GM23338 (cell line): ENCODE results near the gene IRF2. TPM values are rescaled to one million over a fixed set of nuclear protein-coding genes. Genes with fewer than 3 reads are reported as not detected.

ENCODE experiments used
- ATAC-seq: fragments of 200-7000 bp; cut with Tn5 transposase; 3 replicates; pipeline ENCODE4 v1.9.1; 2020
- DNase-seq: peaks from one replicate; pipeline ENCODE4 v3.0.0-alpha.2; 2015; ENCODE audit warnings: low spot score
- H2AFZ ChIP-seq: fragments of 200-600 bp; sonication (generic); 2 replicates; pipeline ENCODE4 v1.8.0; 2016; ENCODE audit warnings: antibody characterized with exemption, mild to moderate bottlenecking, moderate library complexity
- H3F3A ChIP-seq: fragments of 200-600 bp; sonication (generic); replicated peaks from 2 replicates; pipeline ENCODE4 v1.8.0; 2017; ENCODE audit warnings: antibody characterized with exemption, mixed run types, low read depth
- H3K27ac ChIP-seq: fragments of 200-600 bp; sonication (generic); 2 replicates; pipeline ENCODE4 v1.6.1; 2016; ENCODE audit warnings: low read depth
- H3K27me3 ChIP-seq: fragments of 200-600 bp; sonication (generic); 2 replicates; pipeline ENCODE4 v1.8.0; 2016; ENCODE audit warnings: mild to moderate bottlenecking, mixed run types, moderate library complexity; ENCODE audit not compliant: insufficient read depth
- H3K36me3 ChIP-seq: fragments of 200-600 bp; sonication (generic); 2 replicates; pipeline ENCODE4 v1.8.0; 2016; ENCODE audit warnings: mild to moderate bottlenecking; ENCODE audit not compliant: insufficient read depth
- H3K4me1 ChIP-seq: fragments of 200-600 bp; sonication (generic); 2 replicates; pipeline ENCODE4 v1.8.0; 2016; ENCODE audit warnings: mild to moderate bottlenecking, moderate library complexity; ENCODE audit not compliant: insufficient read depth
- H3K4me2 ChIP-seq: fragments of 200-600 bp; sonication (generic); 2 replicates; pipeline ENCODE4 v1.7.1; 2017; ENCODE audit warnings: mixed run types
- H3K4me3 ChIP-seq: fragments of 200-600 bp; sonication (generic); 2 replicates; pipeline ENCODE4 v1.6.1; 2016; ENCODE audit warnings: mixed run types
- H3K79me2 ChIP-seq: fragments of 200-600 bp; sonication (generic); replicated peaks from 2 replicates; pipeline ENCODE4 v1.8.0; 2017; ENCODE audit warnings: mild to moderate bottlenecking; ENCODE audit not compliant: insufficient read depth
- H3K9me2 ChIP-seq: fragments of 200-600 bp; sonication (generic); 2 replicates; pipeline ENCODE4 v1.8.0; 2017; ENCODE audit not compliant: insufficient read depth
- H4K20me1 ChIP-seq: fragments of 200-600 bp; sonication (generic); replicated peaks from 2 replicates; pipeline ENCODE4 v1.8.0; 2017; ENCODE audit warnings: mild to moderate bottlenecking; ENCODE audit not compliant: insufficient read depth
- H3K27ac Mint-ChIP-seq: 2 replicates; pipeline ENCODE4 v1.8.0; 2020; ENCODE audit warnings: inconsistent platforms, mild to moderate bottlenecking, moderate library complexity, mixed read lengths
- H3K27me3 Mint-ChIP-seq: 3 replicates; pipeline ENCODE4 v1.8.0; 2022; ENCODE audit warnings: low read depth, mild to moderate bottlenecking, moderate library complexity, mixed read lengths, inconsistent platforms; ENCODE audit not compliant: insufficient read depth, poor library complexity
- H3K36me3 Mint-ChIP-seq: 3 replicates; pipeline ENCODE4 v1.8.0; 2021; ENCODE audit warnings: low read depth, mild to moderate bottlenecking, inconsistent platforms, moderate library complexity, mixed read lengths
- H3K4me1 Mint-ChIP-seq: 3 replicates; pipeline ENCODE4 v1.8.0; 2020; ENCODE audit warnings: mild to moderate bottlenecking, inconsistent platforms, mixed read lengths
- H3K4me3 Mint-ChIP-seq: 3 replicates; pipeline ENCODE4 v1.8.0; 2021; ENCODE audit warnings: moderate library complexity, mild to moderate bottlenecking, inconsistent platforms, mixed read lengths
- H3K9me3 Mint-ChIP-seq: 3 replicates; pipeline ENCODE4 v1.8.0; 2020; ENCODE audit warnings: moderate library complexity, mild to moderate bottlenecking, inconsistent platforms, mixed read lengths
- CREB1 ChIP-seq: fragments of 250-450 bp; sonication (Bioruptor Pico); IDR thresholded peaks from 2 replicates; pipeline ENCODE4 v1.5.0; 2020; ENCODE audit warnings: low read depth, mild to moderate bottlenecking, moderate library complexity
- CTCF ChIP-seq, 2 experiments: fragments of 200-600 bp in 1 of 2; sonication (generic) in 1 of 2; conservative IDR thresholded peaks; 2 replicates each; pipeline versions ENCODE4 v1.5.1 to v1.6.1; 2016 to 2017; ENCODE audit warnings: antibody characterized with exemption in 2 of 2, low read depth in 2 of 2, mild to moderate bottlenecking in 2 of 2, moderate library complexity in 1 of 2
- EZH2 ChIP-seq: fragments of 200-600 bp; sonication (generic); IDR thresholded peaks from one replicate; pipeline ENCODE4 v1.8.0; 2017; ENCODE audit warnings: antibody characterized with exemption, mild to moderate bottlenecking, low read depth; ENCODE audit not compliant: unreplicated experiment
- EZH2phosphoT487 ChIP-seq: fragments of 200-600 bp; sonication (generic); IDR thresholded peaks from one replicate; pipeline ENCODE4 v1.8.1; 2018; ENCODE audit warnings: antibody characterized with exemption; ENCODE audit not compliant: unreplicated experiment
- JUNB ChIP-seq: IDR thresholded peaks from one replicate; pipeline ENCODE4 v1.6.1; 2016; ENCODE audit warnings: antibody characterized with exemption; ENCODE audit not compliant: unreplicated experiment
- NANOG ChIP-seq: IDR thresholded peaks from 2 replicates; pipeline ENCODE4 v1.6.1; 2016; ENCODE audit warnings: antibody characterized with exemption, borderline replicate concordance
- POLR2AphosphoS5 ChIP-seq: IDR thresholded peaks from 2 replicates; pipeline ENCODE4 v1.6.1; 2016; ENCODE audit warnings: antibody characterized with exemption, low read depth
- ZNF114 ChIP-seq: fragments of 250-450 bp; sonication (Bioruptor Pico); IDR thresholded peaks from 2 replicates; pipeline ENCODE4 v1.5.0; 2020; ENCODE audit warnings: mild to moderate bottlenecking, moderate library complexity
- ZNF331 ChIP-seq: fragments of 250-450 bp; sonication (Bioruptor Pico); IDR thresholded peaks from 2 replicates; pipeline ENCODE4 v1.5.0; 2020; ENCODE audit warnings: low read depth, mild to moderate bottlenecking, moderate library complexity
- polyA plus RNA-seq: library from polyadenylated mRNA; unstranded; fragments of >200 nt; fragmentation: Nextera tagmentation; extraction: Ambion mirVana; gene quantifications from 2 replicates; pipeline ENCODE4 v1.2.1, GENCODE V29; 2016
- total RNA-seq: library from RNA; depleted of rRNA; stranded (reverse); fragments of >200 nt; shearing (Covaris generic); gene quantifications from 2 replicates; pipeline ENCODE4 v1.2.3, GENCODE V29; 2014
- TF ChIP-seq, protein P1 (sequence below): IDR thresholded peaks from one replicate; pipeline ENCODE4 v1.6.1; 2018; ENCODE audit warnings: antibody characterized with exemption; ENCODE audit not compliant: unreplicated experiment
- TF ChIP-seq, protein P2 (sequence below): IDR thresholded peaks from 2 replicates; pipeline ENCODE4 v1.6.1; 2016; ENCODE audit warnings: antibody characterized with exemption

The IRF2 gene
- total and polyA plus RNA-seq, 2 experiments from 2014 or later = 14.7 to 15.0 TPM

DNA sequence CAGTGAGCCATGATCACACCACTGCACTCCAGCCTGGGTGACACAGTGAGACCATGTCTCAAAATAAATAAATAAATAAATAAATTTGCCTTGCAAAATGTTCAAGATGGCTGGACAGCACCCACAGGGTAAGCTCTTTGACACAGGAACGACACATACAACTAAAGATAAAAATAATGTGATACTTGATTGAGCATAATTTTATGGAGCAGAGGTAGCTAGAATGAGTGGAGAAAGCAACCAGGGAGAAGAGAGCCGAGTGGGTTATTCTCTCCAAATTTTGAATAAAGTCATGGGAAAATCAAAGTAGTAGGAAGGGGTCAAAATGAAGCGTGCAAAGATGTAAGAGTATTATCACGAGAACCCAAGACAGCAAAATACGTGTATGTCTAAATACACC is 121.5 kb downstream of the IRF2 start:
- ATAC-seq (no peak), DNase-seq (no peak)
- H3F3A ChIP-seq = no peaks in the 10 kb centered on the region
- no peaks in the 10 kb centered on the region for H3K27me3 ChIP-seq
- no peaks in the 10 kb centered on the region for H3K9me2 ChIP-seq
- H3K27ac ChIP-seq = no peak overlapping the region
- TF ChIP-seq POLR2AphosphoS5 (no peak), JUNB (no peak)
- TF ChIP-seq, protein P1, sequence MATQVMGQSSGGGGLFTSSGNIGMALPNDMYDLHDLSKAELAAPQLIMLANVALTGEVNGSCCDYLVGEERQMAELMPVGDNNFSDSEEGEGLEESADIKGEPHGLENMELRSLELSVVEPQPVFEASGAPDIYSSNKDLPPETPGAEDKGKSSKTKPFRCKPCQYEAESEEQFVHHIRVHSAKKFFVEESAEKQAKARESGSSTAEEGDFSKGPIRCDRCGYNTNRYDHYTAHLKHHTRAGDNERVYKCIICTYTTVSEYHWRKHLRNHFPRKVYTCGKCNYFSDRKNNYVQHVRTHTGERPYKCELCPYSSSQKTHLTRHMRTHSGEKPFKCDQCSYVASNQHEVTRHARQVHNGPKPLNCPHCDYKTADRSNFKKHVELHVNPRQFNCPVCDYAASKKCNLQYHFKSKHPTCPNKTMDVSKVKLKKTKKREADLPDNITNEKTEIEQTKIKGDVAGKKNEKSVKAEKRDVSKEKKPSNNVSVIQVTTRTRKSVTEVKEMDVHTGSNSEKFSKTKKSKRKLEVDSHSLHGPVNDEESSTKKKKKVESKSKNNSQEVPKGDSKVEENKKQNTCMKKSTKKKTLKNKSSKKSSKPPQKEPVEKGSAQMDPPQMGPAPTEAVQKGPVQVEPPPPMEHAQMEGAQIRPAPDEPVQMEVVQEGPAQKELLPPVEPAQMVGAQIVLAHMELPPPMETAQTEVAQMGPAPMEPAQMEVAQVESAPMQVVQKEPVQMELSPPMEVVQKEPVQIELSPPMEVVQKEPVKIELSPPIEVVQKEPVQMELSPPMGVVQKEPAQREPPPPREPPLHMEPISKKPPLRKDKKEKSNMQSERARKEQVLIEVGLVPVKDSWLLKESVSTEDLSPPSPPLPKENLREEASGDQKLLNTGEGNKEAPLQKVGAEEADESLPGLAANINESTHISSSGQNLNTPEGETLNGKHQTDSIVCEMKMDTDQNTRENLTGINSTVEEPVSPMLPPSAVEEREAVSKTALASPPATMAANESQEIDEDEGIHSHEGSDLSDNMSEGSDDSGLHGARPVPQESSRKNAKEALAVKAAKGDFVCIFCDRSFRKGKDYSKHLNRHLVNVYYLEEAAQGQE = no peak
- TF ChIP-seq, protein P2, sequence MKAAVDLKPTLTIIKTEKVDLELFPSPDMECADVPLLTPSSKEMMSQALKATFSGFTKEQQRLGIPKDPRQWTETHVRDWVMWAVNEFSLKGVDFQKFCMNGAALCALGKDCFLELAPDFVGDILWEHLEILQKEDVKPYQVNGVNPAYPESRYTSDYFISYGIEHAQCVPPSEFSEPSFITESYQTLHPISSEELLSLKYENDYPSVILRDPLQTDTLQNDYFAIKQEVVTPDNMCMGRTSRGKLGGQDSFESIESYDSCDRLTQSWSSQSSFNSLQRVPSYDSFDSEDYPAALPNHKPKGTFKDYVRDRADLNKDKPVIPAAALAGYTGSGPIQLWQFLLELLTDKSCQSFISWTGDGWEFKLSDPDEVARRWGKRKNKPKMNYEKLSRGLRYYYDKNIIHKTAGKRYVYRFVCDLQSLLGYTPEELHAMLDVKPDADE = no peak
- H3K4me3 ChIP-seq = no peak overlapping the region
- H3K27ac Mint-ChIP-seq = no peak overlapping the region
- H4K20me1 ChIP-seq = no peaks in the 10 kb centered on the region
- H3K9me3 Mint-ChIP-seq = no peaks in the 10 kb centered on the region
- H3K4me3 Mint-ChIP-seq = no peak overlapping the region
- H3K4me2 ChIP-seq = no peak overlapping the region
- peaks cover 13% of the 10 kb centered on the region for H3K4me1 ChIP-seq
- peaks cover 10% of the 10 kb centered on the region for H3K27me3 Mint-ChIP-seq
- H3K36me3 Mint-ChIP-seq = peaks cover 1% of the 10 kb centered on the region; the same call in 1 of the 3 replicates
- H2AFZ ChIP-seq = no peak overlapping the region
- H3K36me3 ChIP-seq = no peaks in the 10 kb centered on the region
- peaks cover 18% of the 10 kb centered on the region for H3K4me1 Mint-ChIP-seq
- no peaks in the 10 kb centered on the region for H3K79me2 ChIP-seq

- Histone ChIP-seq H3K36me3 (no peaks in the 10 kb centered on the region), H3F3A (no peaks in the 10 kb centered on the region), H4K20me1 (no peaks in the 10 kb centered on the region), H3K4me3 (no peak overlapping the region), H3K27me3 (no peaks in the 10 kb centered on the region), H3K79me2 (no peaks in the 10 kb centered on the region), H3K27ac (no peak overlapping the region), H2AFZ (no peak overlapping the region), H3K4me2 (no peak overlapping the region), H3K9me2 (no peaks in the 10 kb centered on the region), H3K4me1 (peaks cover 19% of the 10 kb centered on the region)
- ATAC-seq (no peak), DNase-seq (no peak)
- Mint-ChIP-seq H3K36me3 (no peaks in the 10 kb centered on the region), H3K9me3 (no peaks in the 10 kb centered on the region), H3K4me1 (peaks cover 28% of the 10 kb centered on the region), H3K27ac (no peak overlapping the region), H3K27me3 (peaks cover 11% of the 10 kb centered on the region), H3K4me3 (no peak overlapping the region)
- no peak for TF ChIP-seq CREB1
- TF ChIP-seq EZH2 = no peak
- TF ChIP-seq POLR2AphosphoS5 = no peak
- TF ChIP-seq, protein P1 = no peak
- TF ChIP-seq EZH2phosphoT487 = no peak
- TF ChIP-seq NANOG = no peak
- no peak for TF ChIP-seq ZNF331 (CRISPR knock-in tag)
- no peak for TF ChIP-seq ZNF114
- no peak for TF ChIP-seq CTCF (conservative IDR thresholded peaks at IDR 0.05; ENCODE audit: low read depth in 2 of 2)
- TF ChIP-seq, protein P2 = no peak
- TF ChIP-seq JUNB = no peak
Measured at GRCh38 chr4:184351560-184352451, 122.5 kb downstream of the IRF2 start.
